T1000 (cell line): ENCODE data around the gene MYO5C.

Experiments used
- DNase-seq: peaks from one replicate; lab custom pipeline; 2025; ENCODE audit warnings: mixed read lengths; lab: John Stamatoyannopoulos, UW

The MYO5C gene, protein sequence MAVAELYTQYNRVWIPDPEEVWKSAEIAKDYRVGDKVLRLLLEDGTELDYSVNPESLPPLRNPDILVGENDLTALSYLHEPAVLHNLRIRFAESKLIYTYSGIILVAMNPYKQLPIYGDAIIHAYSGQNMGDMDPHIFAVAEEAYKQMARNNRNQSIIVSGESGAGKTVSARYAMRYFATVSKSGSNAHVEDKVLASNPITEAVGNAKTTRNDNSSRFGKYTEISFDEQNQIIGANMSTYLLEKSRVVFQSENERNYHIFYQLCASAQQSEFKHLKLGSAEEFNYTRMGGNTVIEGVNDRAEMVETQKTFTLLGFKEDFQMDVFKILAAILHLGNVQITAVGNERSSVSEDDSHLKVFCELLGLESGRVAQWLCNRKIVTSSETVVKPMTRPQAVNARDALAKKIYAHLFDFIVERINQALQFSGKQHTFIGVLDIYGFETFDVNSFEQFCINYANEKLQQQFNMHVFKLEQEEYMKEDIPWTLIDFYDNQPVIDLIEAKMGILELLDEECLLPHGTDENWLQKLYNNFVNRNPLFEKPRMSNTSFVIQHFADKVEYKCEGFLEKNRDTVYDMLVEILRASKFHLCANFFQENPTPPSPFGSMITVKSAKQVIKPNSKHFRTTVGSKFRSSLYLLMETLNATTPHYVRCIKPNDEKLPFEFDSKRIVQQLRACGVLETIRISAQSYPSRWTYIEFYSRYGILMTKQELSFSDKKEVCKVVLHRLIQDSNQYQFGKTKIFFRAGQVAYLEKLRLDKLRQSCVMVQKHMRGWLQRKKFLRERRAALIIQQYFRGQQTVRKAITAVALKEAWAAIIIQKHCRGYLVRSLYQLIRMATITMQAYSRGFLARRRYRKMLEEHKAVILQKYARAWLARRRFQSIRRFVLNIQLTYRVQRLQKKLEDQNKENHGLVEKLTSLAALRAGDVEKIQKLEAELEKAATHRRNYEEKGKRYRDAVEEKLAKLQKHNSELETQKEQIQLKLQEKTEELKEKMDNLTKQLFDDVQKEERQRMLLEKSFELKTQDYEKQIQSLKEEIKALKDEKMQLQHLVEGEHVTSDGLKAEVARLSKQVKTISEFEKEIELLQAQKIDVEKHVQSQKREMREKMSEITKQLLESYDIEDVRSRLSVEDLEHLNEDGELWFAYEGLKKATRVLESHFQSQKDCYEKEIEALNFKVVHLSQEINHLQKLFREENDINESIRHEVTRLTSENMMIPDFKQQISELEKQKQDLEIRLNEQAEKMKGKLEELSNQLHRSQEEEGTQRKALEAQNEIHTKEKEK (N-terminal part only)

DNA sequence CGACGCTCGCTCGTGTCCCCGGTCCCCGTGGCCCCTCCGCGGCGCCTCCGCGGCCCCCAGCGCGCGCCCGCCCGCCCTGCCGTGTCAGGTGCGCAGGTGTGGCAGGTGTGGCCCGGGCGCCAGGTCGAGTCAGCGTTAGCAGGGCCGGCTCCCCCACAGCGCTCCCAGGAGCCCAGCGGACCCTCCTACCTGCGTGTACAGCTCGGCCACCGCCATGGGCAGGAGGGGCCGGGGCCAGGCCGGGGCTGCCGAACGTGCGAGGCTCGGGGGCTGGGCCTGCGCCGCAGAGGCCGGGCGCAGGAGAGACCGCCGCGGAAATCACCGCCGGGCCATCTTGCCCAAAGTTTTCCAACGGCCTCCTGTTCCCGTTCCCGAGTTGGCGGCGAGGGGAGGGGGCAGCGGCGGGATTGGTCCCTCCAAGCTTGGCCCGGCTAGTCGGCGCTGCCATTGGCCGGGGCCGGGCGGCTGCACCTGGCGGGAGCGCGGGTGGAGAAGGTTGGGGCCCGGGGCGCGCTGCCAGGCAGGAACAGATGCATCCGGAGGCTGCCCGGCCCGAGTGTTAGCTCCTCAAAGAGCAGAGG, at the start of gene MYO5C:
TSS of gene MYO5C (minus strand) at position 384 of the 581 bp plus-strand sequence. CDS start at position 216, 168 bp downstream.
- no peak for DNase-seq

DNA sequence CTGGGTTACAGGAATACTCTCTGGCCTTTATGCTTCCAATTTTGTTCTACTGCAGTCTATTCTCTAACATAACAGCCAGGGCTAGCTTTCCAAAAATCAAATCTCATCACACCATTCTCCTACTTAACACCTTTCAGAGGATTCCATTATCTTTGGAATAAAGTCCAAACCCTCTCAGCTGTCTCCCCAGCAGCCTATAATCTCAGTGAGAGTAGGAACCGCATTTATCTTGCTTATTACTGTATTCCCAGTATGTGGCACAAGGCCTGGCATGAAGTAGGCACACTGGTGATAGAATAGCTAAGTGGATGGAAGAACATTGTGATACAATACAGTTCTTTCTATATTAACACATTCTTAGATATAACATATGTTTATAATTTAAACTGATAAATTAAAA, 49.0 kb upstream of the MYO5C start:
- DNase-seq = no peak

DNA sequence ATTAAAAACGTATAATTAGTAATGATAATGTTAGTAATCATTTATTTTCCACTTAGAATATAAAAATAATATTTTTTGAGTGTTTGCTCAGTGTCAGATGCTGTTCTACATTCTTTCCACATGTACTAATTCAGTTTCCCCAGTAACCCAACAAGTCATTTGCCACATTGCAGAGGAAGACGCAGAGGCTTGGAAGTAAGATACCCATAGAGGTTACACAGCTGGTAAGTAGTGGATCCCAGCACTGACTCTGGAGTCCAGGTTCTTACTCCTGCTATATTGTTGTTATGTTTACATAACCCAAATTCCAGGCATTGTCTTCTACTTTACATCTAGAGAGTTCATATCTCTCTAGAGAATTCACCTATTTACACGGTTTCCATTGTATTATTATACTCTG, 48.2 kb upstream of the MYO5C start:
- no peak for DNase-seq

DNA sequence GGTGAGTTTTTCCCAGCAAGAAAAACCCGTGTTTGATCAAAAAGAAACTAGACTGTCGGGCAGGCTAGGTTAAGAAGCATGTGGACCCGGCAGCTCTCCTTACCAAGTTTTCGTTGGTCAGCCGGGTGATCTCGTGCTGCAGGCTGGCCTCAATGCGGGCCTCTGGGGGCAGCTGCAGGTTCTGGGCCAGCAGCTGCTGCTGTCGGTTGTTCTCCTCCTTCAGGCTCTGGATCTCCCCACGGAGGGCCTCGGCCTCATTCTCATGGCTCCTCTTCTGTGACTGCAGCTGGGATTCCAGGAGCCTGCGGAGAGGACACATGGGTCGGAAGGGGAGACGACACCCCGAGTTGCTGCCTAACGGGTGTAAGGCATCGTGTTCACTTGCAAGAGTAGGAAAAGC, 44.5 kb upstream of the MYO5C start:
- no peak for DNase-seq

DNA sequence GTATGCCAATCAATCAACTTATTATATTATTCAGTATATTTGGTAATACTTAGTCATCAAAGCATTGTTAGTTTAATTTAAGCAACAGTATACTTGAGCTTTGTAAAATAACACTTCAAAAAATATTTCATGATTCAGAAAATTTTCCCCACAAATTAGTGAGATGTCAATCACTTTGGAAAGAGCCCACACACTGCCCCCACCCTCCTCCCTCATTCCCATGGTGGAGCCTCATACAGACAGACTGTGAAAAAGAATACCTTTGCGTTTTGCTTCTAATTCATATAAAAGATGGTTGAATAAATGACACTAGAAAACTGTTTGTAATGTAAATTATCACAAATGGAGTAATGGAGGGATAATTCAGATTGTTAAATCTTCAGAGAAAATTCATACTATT, 43.3 kb upstream of the MYO5C start:
- DNase-seq = no peak

DNA sequence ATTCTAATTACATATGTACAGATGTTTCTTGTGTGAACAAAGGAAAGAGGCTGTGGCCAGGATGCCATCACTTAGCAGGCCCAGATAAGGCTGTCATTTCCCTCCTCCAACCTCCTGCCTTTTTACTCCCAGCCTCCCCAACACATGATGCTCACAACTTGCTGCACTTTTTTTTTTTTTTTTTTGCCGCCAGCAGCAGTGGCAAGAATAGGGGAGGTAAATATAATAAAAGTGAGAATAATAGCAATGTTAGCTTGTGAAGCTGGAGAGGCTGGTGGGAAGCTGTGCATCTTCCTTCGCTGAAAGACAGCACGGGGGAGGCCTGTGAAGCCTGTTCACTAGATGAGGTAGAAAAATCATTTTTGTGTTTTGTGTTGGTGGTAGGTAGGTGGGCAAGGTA, 42.5 kb upstream of the MYO5C start:
- no peak for DNase-seq

DNA sequence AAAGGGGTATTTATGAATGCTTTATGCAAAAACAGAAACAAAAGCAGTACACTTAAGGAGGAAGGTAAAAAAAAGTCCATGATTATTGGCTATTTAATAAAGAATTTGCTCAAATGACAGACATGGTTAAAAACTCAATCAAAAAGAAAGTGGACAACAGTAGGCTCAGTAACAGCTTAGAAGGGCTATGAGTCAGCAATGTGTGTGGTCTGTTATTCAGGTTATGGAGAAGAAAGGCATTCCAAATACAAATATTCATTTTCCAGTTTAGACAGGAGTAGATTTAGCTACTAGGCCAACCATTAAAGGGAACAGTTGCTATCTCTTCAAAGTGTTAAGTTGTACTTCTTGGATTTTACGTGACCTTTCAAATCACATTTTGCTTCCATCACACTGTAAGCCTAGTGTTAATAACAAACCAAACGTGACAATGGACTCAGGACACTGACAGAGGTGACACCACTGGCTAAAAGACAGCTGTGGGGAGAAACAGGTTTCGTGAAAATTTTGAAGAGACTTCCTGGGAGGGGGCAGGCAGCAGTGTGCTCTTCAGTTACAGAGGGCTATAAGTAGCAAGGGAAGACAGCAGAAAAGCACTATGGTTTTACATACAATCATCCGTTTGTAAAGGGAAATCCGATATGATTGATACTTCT, 41.7 kb upstream of the MYO5C start:
- DNase-seq = no peak

DNA sequence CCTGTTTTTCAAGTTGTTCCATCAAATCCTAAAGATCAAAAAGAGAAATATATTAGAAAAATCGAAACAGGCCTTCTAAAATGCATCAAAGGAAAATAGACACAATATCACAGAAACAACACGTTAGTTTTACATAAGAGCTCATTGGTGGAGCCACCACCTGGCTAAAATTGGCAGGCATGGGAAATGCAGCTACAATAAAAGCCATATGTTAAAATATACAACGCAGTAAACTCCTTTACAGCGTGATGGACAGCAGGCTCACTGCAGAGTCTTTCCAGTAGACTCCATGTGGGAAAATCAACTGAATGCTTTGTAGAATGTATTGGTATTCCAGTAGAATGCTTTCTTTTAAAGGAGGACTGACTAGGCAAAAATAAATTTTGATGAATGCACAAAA, 40.9 kb upstream of the MYO5C start:
- no peak for DNase-seq

DNA sequence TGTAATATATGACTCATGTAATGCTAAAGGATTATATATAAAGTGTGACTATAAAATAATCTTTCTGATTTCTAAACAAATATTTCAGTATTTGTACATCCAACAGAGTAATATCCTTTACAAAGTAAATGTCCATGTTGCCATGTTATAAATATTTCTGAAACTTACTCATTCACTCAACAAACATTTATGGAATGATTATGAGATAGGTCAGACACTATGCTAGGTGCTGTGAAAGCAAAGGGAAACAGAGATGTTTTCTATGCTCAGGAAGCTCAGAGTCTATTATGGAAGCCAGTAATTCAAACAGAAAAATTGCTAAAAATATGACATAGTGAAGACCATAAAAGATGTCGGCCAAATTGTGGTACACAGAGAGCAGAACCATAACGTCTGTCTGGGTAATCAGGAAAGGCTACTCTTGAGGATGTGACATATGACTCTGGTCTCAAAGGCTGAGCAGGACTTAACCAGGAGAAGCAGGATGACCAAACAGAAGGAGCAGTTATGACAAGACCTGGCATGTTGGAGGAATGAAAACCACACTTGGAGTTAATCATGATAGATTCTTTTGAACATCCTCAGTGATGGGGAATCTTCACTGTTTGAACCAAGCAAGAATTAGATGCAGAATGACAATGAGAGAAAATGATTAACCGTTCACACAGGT, 39.0 kb upstream of the MYO5C start:
- DNase-seq = no peak

DNA sequence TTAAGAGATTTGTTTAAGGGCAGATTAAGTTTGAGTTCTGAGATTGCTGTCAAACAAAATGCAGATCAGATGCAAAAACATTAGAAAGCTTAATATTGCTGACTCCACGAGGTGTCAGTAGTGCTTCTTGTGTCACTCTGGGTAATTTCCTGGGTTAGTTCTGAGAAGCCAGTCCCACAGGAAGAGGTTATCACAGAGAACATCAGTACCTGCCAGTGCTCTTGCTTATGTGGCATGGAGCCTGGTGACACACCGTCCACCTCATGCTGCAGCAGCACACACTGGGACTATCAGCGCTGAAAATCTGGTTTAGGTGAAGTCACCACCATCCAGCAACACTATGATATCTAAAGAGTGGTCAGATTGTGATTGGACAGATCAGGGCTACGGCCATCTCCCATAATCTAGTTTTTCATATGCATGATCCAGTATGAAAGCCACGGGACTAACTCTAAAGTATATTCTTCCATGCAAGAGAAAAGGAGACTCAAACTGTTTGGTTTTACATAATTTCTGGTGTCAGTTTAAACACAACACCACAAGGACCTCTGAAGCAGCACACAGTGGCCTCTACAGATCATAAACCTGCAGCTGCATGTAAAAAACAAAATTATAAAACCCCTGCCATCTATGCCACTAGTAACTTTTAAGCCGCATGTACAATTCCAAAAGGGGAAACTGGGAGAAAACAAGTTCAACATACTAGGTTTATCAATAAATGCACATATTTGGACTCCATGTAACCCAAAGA, 36.1 kb upstream of the MYO5C start:
- DNase-seq = peak; percentile 11

DNA sequence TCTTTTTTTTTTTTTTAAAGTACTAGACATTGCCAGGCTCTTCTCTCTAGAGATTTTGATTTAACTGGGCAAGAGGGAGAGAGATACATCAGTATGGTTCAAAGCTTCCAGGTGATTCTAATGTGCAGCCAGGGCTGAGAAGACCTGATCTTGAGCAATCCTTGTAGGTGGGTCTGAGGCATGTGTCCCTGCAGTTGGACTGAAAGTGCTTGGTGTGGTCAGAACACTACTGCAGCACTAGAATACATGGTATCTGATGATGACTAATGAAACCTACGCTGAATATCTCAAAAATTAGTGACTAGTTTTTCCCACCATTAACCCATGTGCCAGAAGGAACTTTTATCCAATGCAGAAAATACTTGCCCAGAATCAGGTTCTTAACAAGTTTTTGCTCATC, 34.4 kb upstream of the MYO5C start:
- no peak for DNase-seq

DNA sequence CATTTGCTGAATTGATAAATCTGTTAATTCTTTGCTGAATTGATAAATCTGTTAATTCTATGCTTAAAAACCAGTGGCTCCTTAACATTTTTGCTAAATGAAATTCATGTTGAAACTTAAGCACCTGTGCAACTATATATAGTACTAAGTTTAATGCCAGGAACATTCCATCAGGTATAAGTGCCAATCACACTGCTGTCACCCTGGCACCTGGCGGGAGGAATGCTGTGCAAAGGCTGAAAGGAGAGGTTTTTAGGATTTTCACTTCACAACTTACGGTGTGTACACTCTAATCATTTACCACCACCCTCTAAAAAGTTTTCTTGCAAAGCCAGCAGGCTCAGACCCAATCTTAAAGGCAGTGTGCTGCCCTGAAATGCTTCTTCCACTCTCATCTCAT, 33.5 kb upstream of the MYO5C start:
- no peak for DNase-seq

DNA sequence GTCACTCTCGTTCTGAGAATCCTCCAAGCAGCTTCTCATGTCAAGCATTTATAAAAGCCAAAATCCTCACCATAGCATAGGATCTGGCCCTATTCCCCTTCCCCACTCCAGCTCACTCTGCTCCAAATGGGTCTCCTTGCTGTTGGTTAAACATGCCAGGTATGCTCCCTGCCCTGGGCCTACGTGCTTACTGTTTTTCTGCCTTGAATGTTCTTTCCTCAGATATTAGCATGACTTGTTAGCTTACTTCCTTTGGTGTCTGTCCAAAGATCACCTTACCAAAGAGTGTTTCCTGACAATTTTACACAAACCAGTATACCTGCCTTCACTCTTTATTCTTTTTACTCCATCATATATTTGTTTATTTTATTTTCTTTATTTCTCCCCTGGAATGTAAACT, 33.1 kb upstream of the MYO5C start:
- no peak for DNase-seq

DNA sequence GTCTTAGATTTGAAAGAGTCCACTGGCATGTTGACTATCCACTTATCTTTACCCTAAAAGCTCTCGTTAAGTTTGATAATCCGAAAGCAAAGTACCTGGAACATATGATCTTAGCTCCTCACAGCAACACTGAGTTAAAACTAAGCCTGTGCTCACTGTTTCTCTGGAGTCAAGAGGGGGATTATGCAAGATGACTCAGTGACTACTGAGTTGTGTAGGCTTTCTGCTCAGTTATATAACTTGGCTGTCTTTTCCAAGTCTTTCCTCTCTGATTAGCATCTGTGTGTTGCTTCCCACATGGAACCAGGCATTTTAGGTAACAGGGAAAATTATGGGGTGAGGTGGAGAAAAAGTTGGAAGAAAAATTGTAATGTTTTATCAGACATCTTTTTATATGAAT, 31.2 kb upstream of the MYO5C start:
- DNase-seq = no peak

DNA sequence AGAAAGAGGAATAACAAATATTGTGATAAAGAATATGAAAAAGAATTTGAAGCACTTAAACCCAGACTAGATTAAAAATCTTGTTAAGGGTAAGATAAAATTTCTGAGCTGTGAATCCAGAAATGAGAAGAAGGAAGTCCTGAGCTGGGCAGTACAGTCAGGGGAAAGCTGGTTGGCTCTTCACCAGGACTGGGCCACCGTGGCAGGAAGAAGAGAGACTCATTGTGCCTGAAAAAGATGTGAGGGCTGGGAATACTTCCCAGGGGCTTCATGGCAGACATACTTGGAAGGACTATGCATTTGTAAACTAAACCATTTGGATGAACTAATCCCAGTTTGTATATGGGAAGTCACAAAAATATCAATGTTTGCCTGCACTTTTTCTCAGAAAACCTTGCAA, 28.5 kb upstream of the MYO5C start:
- DNase-seq = no peak

DNA sequence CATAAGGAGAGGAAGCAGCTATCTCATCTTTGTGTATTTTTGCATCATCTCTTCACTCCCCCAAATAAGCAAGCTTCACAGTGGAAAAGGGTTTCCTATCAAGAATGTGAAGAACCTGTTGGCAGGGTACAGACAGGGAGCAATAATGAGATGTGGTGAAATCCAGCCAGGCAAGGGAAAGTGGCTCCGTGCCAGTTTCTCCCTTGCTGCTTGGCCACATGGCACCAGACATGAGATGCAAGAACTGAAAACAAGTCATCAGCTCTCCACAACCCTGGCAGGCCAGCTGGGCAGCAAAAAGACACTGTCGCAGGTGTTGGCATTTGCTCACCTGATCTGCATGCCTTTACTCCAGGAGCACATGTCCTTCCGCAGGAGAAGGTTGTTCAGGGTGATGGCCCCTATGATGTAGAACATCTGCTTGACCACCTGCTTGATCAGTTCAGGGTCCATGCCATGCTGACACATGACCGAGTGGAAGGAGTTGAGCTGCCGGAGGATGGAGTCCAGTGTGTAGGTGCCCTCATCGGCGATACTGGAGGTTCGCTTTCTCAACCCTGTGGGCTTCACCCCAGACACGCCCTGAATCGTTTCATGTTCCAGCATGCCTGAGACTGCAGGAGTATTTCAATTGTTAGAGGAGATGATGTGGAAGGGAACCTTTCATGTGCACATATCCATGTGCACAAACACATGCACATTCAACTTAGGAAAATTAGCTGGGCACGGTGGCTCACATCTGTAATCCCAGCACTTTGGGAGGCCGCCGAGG, 23.3 kb upstream of the MYO5C start:
- DNase-seq = no peak

DNA sequence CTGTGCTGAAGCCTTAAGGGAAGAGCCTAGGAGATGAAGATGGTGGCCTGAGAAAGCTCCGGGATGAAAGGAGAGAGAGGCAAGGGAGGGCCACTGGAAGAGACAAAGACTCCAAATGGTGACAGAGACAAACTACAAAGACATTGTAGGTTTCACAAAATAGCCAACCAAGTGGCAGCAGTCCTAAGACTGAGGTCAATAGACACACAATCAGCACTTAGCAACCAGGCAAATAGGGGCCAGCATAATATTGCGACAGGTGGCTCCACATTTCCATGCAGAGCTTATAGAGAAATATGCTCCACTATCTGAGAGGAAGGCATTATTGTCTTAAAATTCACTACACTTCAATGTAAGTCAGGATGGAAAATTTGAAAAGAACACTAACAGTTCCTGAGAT, 22.1 kb upstream of the MYO5C start:
- DNase-seq = no peak

DNA sequence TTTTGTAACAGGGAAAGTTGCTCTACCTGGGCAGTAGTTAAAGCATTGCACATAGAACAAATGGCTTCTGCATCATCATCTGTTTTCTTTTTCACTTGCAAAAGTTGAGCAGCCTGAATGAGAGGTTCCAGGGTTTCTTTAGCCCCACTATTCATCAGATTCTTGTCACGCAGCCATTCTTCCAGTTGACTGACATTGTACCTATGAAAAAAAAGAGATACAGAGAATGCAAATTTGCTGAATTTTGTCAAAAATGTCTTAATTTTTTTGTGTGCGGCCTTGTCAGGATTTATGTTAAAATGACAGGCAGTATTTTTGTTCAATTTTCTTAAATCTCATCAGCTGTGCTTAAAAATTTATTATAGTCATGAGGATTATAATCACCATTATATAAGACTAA, 21.4 kb upstream of the MYO5C start:
- DNase-seq = no peak

DNA sequence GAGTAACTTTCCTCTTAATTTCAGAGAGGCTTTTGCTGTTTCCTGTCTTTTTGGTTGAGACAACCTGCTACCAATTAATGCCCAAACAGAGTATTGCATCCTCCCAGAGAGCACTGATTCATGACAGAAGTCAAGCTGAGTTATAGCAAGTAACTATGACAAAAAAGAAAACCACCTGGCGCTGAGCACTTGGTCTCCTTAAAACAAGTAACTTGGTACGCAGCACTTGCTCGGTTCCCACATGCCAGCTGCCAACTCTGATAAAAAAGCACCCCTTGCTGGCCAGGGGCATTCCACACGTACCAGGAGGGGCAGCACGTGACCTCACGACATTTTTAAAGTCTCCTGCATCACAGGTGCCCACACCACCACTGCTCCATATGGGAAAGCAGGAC, 13.5 kb upstream of the MYO5C start:
- DNase-seq = no peak
